HG03520 (cell line): ENCODE measurements around the gene CAMSAP2.
A peak's percentile ranks its signal among the peaks of the same experiment; 100 is the strongest.

Experiments
- ATAC-seq: cut with Tn5 transposase; IDR thresholded peaks from one replicate; pipeline ENCODE4 v1.9.1; 2021; ENCODE audit warnings: mild to moderate bottlenecking, moderate library complexity; ENCODE audit not compliant: unreplicated experiment

Gene CAMSAP2

DNA sequence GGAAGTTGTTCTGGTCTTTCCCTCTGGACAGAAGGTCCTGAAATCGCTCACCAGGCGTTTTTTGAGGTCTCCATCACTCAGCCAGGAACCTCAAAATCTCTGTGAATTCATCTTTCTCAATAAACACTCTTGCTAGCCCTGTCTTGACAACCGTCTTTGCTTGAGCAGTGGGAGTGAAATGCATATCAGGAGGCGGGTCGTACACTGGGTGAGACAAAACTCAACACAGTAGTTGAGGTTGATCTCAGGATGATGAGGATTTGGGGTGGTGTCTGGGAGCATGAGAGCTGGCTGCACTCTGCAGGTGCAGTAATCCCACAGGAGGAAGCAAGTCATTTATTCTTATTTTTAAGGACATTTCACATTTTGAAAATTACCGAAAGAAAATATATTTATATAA, 136.0 kb downstream of the CAMSAP2 start:
- ATAC-seq = no peak

DNA sequence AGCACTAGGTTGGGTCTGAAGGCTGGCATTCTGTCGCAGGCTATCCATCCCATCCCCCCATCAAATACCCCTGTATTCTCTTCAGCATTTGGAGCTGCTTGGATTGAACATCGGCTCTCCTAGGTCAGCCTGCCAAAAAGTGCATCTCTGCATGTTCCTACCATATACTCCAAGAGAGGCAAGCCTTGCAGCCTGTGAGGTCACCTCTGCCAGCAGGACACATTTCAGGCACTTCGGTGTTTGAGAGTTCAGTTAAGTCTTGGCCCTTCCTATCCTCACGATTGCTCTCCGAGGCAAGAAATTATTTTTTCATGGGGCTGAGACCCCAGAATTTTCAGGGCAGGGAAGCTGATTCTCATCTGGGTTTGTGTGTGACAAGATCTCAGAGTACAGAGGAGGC, 136.7 kb downstream of the CAMSAP2 start:
- no peak for ATAC-seq

DNA sequence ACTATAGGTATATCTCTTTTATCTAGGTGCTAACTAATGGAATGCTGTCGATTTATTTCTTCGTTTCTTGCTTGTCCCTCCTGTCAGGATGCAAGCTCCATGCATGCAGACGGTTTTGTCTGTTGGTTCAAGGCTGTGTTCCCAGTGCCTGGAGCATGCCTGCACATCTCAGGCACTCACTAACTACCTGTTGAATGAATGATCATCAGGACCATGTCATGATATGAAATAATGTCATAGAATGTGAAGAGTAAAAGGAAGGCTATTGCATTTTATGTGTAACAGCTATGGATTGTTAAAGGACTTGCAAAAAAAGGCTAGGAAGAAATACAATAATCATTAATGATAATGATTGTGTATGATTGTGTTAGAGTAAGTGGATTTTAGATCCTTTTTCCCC, 138.3 kb downstream of the CAMSAP2 start:
- ATAC-seq = no peak

DNA sequence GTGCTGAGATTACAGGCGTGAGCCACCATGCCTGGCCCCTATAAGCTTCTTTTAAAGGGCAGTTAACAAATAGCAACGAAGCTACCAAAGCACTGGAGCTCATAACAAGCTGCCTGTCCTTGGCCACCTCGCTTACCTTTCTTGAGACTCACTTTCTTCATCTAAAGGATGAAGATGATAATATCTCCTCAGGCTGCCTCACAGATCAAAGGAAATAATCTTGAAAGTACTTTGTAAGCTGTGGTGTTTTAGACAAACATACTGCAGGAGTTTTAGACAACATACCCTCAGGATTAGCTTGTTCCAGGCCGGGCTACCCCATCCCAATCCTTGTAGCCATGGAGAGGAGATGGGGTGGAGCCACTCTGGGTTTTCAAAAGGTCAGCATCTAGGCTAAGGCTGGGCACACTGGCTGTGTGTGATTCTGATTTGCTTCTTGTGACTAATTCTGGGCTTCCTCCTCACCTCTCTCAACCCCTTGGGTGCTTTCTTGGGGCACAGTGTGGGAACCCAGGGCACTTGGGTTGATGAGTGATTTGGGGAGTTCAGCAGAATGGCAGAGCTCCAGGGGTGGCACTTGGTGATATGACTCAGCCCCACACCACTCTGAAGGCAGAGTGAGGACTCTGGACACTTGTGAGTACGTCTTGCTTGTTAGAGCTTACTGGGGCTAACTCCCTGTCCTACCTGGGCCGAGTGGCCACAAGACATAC, 139.3 kb downstream of the CAMSAP2 start:
- peak; percentile 67 for ATAC-seq

DNA sequence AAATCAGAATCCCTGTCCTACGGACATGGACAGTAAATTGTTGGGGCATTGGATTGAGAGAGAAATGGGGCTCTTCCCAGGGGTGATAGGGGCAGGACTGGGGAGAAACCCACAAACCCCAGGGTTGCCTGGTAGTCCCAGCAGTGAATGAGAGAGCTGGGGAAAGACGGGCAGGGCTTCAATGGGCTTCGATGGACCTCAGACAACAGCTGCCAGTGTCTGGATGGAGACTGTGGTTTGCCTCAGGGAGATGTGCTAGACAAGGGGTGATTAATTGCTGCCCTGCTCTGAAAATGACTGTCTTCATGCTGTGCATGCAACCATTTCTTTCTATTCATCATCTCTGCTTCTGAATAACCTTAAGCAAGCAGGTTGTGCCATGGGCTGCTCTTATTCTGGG, 141.5 kb downstream of the CAMSAP2 start:
- ATAC-seq = no peak

DNA sequence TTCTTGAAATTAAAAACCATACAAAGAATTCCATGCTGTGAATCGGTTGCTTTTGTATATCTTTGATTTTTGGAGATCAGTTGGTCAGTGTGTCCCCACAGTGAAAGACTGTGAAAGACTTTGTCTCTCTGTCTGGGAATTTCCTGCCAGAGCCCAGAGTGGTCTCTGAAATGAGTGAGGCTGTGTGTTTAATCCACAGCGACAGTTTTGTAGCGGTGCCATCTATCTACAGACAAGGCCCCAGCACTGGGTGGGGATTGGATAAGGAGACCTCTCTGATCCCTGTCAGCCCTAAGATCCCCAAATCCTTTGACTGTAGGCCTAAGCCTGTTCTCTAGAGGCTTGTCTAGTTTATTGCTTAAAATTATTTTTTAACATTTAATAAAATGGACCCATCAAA, 144.4 kb downstream of the CAMSAP2 start:
- ATAC-seq = no peak

DNA sequence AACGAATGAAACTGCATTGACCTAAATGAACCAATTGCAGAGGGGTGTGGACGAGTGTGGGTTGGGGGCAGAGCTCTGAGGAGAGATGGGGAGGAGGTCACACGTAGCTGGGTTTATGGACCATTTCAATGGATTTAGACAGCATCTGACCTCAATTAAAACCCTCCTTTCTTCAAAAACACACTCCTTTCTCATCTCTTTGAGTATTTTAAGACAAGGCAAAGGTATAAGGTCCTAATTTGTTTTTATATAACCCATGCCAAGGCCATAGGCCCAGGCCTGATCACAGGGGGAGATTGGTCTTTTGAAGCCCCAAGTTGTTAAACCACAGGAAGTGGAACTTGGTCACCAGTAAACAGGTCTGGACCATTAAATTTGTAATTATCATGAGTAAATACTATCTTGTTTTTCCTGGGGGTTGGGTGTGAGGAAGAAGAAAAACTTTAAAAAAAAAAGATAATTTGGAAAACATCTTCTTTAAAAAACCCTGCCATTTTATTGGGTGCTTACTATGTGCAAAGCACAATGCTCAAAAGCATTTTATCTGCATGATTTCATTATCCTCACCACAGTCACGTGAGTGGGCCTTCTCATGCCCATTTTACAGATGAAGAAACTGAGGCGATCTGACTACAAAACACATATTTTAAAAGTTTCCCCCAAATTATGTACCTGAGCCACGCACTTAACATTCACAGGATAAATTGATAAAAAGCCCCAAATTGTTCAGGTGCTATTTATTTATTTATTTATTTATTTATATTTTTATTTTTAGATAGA, 147.1 kb downstream of the CAMSAP2 start:
- ATAC-seq = no peak

DNA sequence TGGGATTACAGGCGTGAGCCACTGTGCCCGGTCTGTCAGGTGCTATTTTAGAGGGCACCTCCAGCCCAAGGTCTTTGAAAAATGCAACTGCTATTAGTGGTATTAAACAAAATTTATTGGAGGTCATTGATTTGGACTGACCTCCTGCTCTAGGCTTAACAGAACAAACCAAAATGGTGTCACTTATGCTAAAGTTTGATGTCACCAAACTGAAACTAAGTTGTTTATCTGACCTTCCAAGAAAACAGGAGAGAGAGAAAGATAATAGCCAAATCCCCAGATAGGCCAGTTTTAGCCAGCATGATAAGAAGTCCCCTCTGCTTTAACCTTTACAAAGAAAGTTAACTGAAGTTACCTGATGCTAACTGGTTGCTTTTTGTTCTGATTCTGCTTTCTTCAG, 147.9 kb downstream of the CAMSAP2 start:
- no peak for ATAC-seq

DNA sequence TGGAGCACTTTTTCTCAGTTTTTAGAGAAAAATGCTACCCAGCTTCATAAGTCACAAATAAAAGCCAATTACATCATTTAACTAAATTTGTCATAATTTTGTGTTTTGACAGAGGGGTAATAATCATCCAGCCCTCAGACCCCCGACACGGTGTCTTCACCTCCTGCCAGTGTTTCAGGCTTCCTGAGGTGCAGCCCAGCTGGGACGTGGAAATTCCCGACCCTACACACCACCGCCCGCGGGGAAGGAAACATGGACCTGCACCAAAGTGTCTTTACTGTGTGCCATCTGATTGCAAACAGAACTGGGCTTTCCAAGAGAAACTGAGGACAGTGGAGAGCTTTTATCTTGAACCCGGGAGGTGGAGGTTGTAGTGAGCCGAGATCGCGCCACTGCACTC, 148.3 kb downstream of the CAMSAP2 start:
- no peak for ATAC-seq

DNA sequence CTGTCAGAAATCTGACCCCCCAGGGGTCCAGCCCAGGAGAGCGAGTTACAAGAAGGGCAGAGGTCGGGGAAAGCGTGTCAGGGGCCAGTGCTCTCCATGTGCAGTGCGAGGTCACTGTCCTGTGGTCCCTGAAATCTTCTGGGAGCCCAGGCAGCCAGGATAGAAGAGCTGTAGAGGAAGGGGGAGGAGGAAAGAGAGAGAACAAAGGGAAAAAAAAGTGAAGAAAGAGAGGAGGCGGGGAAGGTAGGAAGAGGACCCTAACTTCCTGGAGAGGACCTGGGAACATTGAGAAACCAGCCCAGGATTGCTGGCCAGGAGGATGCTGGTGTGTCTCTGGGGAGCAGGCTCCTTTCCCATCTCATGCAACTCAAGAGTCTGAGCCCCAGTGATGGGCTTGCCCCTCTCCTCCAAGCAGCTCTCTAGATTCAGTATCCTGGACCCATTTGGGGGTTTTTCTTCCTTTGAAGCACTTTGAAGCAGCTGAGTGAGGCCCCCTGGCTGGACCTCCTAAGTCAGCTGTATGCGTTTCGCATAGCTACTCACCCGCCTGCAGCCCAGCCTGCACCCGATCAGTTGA, 149.2 kb downstream of the CAMSAP2 start:
- ATAC-seq = no peak

DNA sequence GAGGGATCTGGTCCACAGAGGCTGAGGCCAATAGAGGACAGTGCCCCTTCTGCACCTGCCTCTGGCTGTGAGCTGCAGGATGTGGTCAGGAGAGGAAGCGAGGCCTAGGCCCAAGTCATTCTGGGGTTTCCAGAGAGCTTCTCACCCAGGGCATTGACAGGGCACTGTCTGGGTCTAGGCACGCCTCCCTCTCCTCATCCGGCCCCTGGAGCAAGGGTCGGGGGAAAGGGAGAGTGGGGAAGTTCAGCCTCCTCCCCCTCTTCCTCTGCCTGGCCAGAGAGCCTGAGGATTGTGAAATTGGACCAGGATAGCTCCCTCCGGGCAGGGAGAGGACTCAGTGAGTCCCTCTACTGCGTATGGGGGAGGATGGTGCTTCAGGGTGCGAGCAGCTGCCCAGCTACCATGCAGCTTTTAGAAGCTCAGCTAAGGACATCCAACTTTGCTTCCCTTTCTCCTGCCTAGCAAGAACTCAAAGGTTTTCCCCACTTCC, 149.7 kb downstream of the CAMSAP2 start:
- peak; percentile 90 for ATAC-seq

DNA sequence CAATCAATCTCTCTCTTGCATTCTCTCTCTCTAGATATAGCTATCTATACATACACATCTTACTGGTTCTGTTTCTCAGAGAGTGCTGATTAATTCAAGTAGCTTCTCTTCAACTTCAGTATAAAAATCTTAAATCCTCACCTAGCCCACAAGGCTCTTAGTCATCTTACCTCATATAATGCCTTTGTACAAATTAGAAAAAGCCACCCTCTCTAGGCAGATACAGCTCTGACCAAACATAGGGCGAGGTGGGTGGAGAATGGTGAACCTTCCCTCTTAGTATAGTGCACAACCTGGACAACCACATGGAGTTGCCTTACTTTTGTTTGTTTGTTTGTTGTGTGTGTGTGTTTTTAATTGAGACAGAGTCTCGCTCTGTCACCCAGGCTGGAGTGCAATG, 150.9 kb downstream of the CAMSAP2 start:
- ATAC-seq = no peak

DNA sequence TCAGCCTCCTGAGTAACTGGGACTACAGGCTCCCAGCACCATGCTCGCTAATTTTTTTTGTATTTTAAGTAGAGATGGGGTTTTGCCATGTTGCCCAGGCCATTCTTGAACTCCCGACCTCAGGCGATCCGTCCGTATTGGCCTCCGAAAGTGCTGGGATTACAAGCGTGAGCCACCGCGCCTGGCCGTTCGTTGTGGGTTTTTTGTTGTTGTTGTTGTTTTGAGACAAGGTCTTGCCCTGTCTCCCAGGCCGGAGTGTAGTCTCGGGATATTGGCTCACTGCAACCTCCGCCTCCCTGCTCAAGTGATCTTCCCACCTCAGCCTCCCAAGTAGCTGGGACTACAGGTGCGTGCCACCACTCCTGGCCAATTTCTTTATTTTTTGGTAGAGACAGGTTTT, 151.3 kb downstream of the CAMSAP2 start:
- no peak for ATAC-seq

DNA sequence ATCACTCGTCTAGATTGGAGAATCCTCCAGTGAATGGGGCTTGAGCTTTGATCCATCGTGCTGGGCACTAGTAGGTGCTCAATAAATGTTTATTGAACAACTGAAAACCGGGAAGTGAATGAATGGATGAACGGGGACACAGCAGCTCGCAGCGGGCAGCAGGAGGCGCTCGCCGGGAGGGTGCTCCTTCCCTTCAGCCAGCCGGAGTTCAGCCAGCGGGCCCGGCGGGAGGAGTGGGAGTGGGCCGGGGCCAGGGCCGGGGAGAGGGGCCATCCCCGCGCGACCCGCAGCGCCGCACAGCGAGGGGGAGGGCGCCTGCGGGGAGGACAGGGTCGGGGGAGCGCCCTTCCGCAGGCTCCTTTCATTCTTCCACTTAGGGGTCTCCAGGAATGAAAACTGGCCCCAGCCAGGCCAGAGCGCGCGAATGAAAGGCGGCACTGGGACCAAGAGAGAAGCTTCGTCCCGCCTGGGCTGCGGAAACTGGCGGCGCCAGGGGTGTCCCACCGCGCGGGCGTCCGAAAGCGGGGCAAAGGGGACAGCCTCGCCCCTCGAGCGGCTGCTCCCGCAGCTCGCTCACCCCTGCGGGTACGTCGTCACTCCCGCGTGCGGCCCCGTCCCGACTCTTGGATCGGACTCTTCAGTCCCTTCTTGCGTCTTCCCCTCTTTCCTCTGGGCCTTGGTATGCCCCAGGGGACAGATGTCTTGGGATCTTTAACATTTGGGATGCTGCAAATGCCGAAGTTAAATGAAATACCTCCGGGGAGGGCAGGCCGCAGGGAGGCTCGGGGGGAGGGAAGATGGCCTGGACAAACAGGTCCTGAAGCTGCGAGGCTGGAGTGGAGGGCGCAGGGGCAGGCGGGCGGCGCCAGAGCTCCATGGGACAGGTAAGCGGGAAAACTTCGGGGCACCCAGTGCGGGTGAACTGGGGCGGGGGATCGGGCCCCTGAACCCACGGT, 152.4 kb downstream of the CAMSAP2 start:
- no peak for ATAC-seq

DNA sequence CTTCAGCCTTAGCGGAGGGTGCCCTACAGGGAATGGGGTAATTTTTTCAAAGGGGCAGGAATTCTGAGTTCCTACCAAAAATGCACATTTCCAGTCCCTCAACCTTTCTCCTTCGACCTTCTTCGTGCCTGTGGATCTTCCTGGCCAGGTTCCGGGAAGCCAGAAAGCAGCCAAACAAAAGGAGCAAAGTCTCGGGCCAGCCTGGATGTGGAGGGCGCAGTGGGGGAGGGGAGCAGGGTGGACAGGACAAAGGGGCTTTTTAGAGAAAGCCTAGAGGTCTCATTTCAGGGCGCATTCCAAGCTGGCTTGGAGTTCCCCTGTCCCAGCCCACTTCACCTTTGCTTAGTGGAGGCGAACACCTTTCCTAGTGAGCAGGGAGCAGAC, 153.1 kb downstream of the CAMSAP2 start:
- no peak for ATAC-seq

DNA sequence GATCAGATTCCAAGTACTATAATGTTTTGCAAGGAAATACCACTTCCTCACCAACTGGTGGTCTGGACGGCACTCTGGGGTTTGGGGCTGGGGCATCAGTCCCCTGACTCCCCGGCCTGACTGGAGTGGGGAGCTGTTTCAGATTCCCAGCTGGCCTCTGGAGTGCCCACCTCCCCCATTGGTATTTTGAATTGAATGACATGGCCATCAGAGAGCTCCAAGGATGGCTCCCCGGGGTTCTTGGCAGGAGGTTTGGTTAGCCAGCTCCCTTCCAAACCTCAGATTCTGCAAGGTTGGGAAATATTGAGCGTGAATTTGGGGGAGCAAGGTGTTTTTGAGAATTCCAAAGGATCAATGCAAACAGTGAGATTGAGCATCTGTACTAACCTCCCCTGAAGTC, 153.9 kb downstream of the CAMSAP2 start:
- no peak for ATAC-seq

DNA sequence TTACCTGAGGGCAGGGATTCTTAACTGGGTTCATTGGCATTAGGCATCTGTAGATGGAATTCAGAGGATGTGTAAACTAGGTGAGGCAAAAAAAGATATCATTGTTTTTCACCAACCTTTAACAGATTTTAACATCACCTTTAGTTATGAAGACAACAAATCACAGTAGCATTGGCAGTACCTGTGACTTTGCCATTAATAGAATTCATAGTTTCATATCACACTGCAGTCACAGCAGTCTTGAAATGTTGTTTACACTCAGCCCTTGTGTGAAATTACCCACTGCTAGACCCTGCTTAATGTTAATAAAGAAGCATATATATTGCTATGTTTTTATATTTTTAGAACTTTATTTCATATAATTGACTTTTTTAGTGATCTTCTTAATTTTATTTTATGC, 154.3 kb downstream of the CAMSAP2 start:
- no peak for ATAC-seq

DNA sequence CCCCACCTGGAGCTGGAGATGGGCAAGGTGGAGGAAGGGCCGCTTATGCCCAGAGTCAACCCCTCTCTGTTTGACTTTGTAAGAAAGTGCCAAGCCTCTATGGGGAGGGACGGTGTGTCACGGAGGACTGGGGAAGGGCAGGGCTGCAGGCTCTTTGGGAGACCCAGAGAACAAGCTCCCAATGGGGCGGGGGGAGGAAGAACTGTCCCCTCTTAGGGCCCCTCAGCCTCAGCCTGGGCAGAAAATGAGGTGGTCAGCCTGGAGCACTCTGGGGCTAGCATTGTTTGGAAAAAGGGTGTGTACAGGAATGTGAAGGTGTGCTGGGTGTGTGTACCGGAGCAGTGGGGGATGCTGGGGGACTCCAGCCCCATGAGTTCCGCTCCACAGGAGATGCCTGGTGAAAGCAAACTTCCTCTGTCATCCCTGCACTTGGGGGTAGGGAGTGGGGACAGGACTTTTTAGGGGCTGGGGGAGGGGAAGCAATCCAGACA, 154.8 kb downstream of the CAMSAP2 start:
- ATAC-seq = no peak

DNA sequence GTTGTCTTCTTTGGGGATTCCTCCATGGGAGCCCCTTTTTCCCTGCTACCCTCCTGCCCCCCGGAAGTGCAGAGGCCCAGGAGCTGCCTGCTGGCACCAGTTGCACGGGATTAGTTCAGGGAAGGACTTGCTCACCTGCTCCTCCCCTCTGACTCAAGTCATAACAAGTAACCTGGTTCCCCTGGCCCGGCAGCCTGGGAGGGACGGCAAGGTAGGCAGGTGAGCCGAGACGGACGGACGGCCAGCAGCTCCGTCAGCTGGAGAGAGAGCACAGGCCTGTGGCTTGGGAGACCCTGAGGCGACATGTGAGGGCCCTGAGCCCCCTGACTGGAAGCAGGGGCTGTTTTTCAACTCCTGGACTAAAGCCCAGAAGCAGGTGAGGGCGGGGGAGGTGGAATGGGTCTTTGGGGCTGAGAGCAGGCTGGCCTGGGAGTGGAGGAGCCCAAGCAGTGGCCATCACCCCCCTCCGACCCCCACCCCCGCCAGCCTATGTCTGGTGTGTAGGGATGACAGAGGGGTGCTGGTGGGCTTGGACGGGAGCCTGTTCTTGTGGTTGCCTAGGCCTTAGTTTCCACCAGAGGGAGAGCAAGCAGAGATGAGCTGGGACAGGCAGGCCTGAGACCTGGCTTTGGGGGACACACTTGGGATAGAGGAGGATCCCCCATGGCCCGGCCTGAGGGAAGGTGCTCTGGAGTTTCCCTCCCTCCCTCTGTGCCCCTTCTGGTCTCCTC, 156.2 kb downstream of the CAMSAP2 start, which contains the start of gene INAVA:
Gene INAVA, plus strand, starts transcription at position 189 of the 731 bp plus-strand sequence. CDS start 3,501 bp downstream, outside the sequence.
- no peak for ATAC-seq

DNA sequence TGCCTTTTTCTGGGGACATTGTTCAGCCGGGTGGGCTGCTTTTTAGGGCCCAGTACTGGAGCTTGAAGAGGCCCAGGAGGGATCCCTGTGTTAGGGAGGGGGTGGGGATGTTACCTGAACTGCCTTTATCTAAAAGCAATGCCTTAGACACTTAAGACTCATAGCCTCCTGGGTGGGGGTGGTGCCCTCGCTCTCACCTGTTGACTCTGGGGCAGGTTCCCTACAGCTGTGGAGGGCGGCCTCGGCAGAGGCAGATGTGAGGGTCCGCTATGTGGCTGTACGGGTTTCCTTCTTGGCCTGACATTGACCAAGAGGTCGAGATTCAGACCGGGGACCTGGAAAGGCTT, 156.7 kb downstream of the CAMSAP2 start:
- no peak for ATAC-seq
